ENCODE results near the gene PDK3. TPM values are rescaled to one million over a fixed set of nuclear protein-coding genes. Genes with fewer than 3 reads are reported as not detected.

Gene PDK3
- polyA plus RNA-seq (ENCODE audit: insufficient read length in 10 of 10), result 1 to 10 TPM; 1.9 to 4.0 (median 3.3) TPM
- long read RNA-seq, donor 1, partial matches to known transcripts, result 0 of 2 reads
- long read RNA-seq, donor 1, other reads (novel, unspliced or antisense), result 0 of 2 reads
- long read RNA-seq, donor 2, result 0 reads
- long read RNA-seq, donor 3, result 0 reads
- long read RNA-seq, donor 4, result 0 reads
- long read RNA-seq, donor 5, result 0 reads
- long read RNA-seq, donor 6, partial matches to known transcripts, result 0 of 2 reads
- long read RNA-seq, donor 6, other reads (novel, unspliced or antisense), result 0 of 2 reads
- long read RNA-seq, donor 7, partial matches to known transcripts, result 0 of 1 reads
- long read RNA-seq, donor 7, other reads (novel, unspliced or antisense), result 0 of 1 reads
- long read RNA-seq, donor 8, partial matches to known transcripts, result 0 of 2 reads
- long read RNA-seq, donor 8, other reads (novel, unspliced or antisense), result 0 of 2 reads
- long read RNA-seq, donor 9, result 0 reads

- peak; percentile 83 to 96 (median 92) for DNase-seq
Measured at GRCh38 chrX:24464836-24465531, at the start of gene PDK3. Gene PDK3, plus strand, starts transcription at chrX:24465286. Its CDS starts 170 bp downstream, at chrX:24465456.

GRCh38 chrX:24415921-24416320, 49.2 kb upstream of the PDK3 start:
- no peak for DNase-seq

- no peak for DNase-seq
Measured at GRCh38 chrX:24423960-24424359, 41.1 kb upstream of the PDK3 start.

GRCh38 chrX:24424948-24425347, 40.1 kb upstream of the PDK3 start:
- peak; percentile 27 to 79 (median 73) for DNase-seq

- no peak for DNase-seq
Measured at GRCh38 chrX:24425806-24426205, 39.3 kb upstream of the PDK3 start.

- DNase-seq, result peak in 1 of 3 donors; percentile 42
Measured at GRCh38 chrX:24426340-24426913, 38.7 kb upstream of the PDK3 start.

- DNase-seq, result peak; percentile 21 to 58 (median 29)
Measured at GRCh38 chrX:24426921-24427746, 38.0 kb upstream of the PDK3 start.

GRCh38 chrX:24427747-24428019, 37.4 kb upstream of the PDK3 start:
- no peak for DNase-seq

- peak in 1 of 3 donors; percentile 5 for DNase-seq
Measured at GRCh38 chrX:24428516-24428915, 36.6 kb upstream of the PDK3 start.

GRCh38 chrX:24435060-24435459, 30.0 kb upstream of the PDK3 start:
- DNase-seq, result no peak

GRCh38 chrX:24443918-24444317, 21.2 kb upstream of the PDK3 start:
- DNase-seq, result no peak

- no peak for DNase-seq
Measured at GRCh38 chrX:24444645-24445044, 20.4 kb upstream of the PDK3 start.

- DNase-seq, result no peak
Measured at GRCh38 chrX:24448762-24449250, 16.3 kb upstream of the PDK3 start.

GRCh38 chrX:24463077-24463476, 2.0 kb upstream of the PDK3 start:
- DNase-seq, result no peak

- DNase-seq, result no peak
Measured at GRCh38 chrX:24464498-24464835, 619 bp upstream of the PDK3 start.

- DNase-seq, result no peak
Measured at GRCh38 chrX:24465532-24465865, 413 bp downstream of the PDK3 start.

GRCh38 chrX:24466025-24466424, 939 bp downstream of the PDK3 start:
- DNase-seq, result no peak

- no peak for DNase-seq
Measured at GRCh38 chrX:24468245-24468644, 3.2 kb downstream of the PDK3 start.

- DNase-seq, result no peak
Measured at GRCh38 chrX:24471808-24472207, 6.7 kb downstream of the PDK3 start.

- no peak for DNase-seq
Measured at GRCh38 chrX:24475480-24475879, 10.4 kb downstream of the PDK3 start.

GRCh38 chrX:24478509-24478908, 13.4 kb downstream of the PDK3 start:
- DNase-seq, result no peak

GRCh38 chrX:24479924-24480323, 14.8 kb downstream of the PDK3 start:
- no peak for DNase-seq

Data from muscle of back (tissue), 13 donors.